Fibroblast of skin of right biceps (primary cell): ENCODE results near the gene GGT6.
"Not testable (repeated sequence)": the region's sequence is repeated elsewhere in the genome, so short reads cannot be mapped to it uniquely, and the experiment has no call there.

Experiments used
- DNase-seq: peaks from one replicate; pipeline ENCODE4 v3.0.0-alpha.2; 2013

The GGT6 gene

GRCh38 chr17:4590981-4591453 lies 30.6 kb upstream of the GGT6 start:
- DNase-seq: no peak

- DNase-seq: not testable (repeated sequence)
These were observed 29.7 kb upstream of the GGT6 start for GRCh38 chr17:4590042-4590441.

GRCh38 chr17:4588898-4589625 lies 28.7 kb upstream of the GGT6 start:
- no peak for DNase-seq

DNA sequence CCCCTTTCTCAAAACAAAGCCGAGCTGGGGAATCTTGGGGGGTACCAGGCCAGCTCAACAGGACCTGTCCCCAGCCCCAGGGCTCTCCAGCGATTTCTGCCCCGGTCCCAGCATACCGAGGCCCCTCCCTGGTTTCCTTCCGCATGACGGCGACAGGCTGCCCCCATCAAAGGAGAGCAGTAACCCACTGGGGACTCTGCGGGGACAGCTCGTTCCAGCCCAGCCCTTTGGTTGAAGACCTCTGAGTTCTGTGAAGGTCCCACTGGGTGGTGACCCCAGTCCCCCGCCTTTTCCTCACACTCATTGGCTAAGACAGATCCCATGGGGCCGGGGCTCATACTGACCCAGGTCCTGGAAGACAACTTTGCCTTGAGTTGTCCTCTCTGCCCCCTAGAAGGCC lies 28.0 kb upstream of the GGT6 start:
- no peak for DNase-seq

- DNase-seq: no peak
These were observed 27.4 kb upstream of the GGT6 start for GRCh38 chr17:4587803-4588202.

GRCh38 chr17:4587195-4587594 lies 26.8 kb upstream of the GGT6 start:
- DNase-seq: no peak

DNA sequence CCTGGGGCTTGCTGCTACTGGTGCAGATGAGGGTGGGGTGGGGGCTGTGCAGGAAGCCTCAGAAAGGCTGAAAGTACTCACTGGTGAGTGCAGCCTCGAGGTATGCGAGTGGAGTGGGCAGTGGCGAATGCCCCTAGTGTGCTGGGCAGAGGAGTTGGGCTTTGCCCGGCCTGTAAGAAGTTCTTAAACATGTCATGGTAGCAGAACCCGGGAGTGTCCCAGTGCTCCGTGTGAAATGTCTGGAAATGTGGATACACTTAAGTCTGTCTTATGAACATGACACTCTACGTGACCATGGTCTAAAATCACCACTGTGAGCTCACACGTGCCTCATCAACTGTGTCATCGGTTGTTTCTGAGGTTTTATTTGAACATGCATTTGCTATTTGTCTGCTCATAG lies 25.7 kb upstream of the GGT6 start:
- no peak for DNase-seq

- DNase-seq: no peak
These were observed 25.2 kb upstream of the GGT6 start for GRCh38 chr17:4585638-4585994.

GRCh38 chr17:4584917-4585637 lies 24.7 kb upstream of the GGT6 start:
- DNase-seq: no peak

GRCh38 chr17:4584101-4584916 lies 23.9 kb upstream of the GGT6 start, which contains the start of gene SMTNL2:
Gene SMTNL2 (plus strand): TSS chr17:4584529. CDS start chr17:4584606, 77 bp downstream.
- no peak for DNase-seq

GRCh38 chr17:4583782-4584100 lies 23.4 kb upstream of the GGT6 start:
- DNase-seq: no peak

DNA sequence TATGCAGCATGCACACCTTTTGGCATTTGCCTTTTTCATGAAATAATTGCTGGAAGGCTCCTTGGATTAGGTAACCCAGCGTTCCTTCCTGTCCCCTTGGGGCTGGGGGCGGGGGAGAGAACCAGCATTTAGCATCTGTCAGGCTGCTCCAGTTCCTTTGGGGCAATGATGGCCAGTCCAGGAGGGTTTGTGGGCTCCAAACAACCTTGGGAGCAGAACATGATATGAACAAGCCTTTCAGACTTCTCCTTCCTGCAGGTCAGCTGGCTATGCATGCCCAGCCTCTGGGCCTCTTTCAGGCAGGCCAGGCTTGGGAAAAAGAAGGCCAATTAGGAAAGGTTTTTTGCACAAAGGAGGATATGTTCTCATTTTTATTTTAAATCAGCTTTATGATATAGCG lies 22.8 kb upstream of the GGT6 start:
- no peak for DNase-seq

GRCh38 chr17:4582691-4583090 lies 22.3 kb upstream of the GGT6 start:
- DNase-seq: no peak

DNA sequence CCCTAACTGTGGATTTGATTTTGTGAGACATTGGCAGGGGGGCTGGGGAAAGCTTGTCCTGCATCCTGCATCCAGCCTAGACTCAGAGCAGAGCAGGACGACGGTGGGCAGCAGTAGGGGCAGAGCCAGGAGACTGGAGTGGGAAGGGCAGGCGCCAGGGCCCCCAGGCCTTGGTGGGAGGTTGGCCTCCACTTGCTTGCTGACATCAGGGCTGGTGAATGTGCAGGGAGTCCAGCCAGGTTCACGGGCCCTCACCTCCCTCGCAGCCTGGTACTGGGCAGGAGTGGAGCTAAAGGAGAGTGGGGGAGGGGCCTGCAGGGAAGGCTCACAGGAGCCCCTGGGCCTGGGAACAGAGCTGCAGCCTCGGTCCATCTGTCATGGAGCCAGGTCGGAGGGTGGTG lies 21.7 kb upstream of the GGT6 start:
- DNase-seq: no peak

GRCh38 chr17:4580291-4580690 lies 19.9 kb upstream of the GGT6 start:
- no peak for DNase-seq

DNA sequence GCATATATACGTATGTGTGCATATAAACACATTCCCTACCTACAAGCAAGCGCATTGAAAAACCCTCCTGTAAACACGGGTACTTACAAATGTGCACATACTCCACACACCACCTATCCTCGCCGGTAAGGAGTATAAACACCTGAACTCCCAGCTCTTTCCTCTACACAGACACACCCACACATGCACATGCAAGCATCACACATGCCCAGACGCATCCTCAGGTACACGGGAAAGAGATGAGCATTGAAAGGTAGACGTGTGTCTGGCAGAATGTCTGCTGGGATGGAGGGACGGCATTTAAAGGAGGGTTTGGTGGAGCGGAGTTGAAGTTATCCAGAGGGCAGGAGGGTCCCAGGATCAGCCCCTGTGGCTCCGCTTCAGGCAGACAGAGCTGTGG lies 19.3 kb upstream of the GGT6 start:
- DNase-seq: no peak

- not testable (repeated sequence) for DNase-seq
These were observed 18.0 kb upstream of the GGT6 start for GRCh38 chr17:4578349-4578748.

DNA sequence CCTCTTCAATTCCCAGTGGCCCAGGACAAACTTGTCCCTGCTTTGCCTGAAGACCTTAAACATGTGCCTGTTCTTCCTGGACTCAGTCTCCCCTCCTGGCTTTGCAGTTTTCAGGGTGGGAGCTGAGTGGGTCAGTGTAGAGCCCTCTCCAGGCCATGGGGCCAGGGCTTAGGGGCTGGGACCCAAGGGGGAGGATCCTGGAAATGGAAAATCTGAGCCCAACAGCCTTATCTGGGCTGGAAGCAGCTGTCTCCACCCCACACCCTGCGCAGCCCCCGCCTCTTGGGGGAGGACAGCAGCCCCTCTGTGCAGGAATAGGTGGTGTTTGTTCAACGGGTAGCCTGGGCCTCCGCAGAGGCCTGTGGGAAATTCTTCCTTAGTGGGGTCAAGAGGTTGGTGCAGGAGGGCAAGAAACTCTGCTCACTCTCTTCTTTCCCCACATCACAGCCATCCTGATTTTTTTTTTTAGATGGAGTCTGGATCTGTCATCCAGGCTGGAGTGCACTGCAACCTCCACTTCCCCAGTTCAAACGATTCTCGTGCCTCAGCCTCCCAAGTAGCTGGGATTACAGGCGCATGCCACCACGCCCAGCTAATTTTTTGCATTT lies 17.1 kb upstream of the GGT6 start:
- no peak for DNase-seq

- no peak for DNase-seq
These were observed 16.4 kb upstream of the GGT6 start for GRCh38 chr17:4576729-4577322.

GRCh38 chr17:4576161-4576558 lies 15.8 kb upstream of the GGT6 start:
- DNase-seq: no peak

DNA sequence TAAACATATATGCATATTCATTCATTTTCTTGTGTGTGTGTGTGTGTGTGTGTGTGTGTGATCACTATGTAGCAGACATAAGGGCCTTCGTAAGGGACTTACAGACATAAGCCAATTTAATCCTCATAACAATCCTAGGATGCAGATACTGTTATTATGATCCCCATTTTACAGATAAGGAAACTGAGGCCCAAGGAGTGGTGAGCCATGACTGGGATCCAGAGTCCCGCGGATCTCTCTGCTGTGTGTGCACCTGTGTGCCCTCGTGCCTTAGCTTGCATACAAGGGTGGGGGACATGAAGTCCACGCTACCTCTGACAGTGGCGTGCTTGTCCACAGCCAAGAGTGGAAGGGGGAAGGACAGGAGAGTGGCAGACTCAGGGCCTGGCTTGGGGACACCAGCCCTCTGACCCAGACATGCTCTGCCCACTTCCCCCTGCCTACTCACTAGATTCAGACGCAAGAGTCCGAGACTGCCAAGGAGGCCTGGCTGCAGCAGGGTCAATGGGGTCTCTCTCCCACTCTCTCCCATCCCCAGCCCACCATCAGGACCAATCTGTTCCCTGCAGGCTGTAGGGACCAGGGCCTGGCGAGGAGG lies 14.2 kb upstream of the GGT6 start:
- DNase-seq: no peak

DNA sequence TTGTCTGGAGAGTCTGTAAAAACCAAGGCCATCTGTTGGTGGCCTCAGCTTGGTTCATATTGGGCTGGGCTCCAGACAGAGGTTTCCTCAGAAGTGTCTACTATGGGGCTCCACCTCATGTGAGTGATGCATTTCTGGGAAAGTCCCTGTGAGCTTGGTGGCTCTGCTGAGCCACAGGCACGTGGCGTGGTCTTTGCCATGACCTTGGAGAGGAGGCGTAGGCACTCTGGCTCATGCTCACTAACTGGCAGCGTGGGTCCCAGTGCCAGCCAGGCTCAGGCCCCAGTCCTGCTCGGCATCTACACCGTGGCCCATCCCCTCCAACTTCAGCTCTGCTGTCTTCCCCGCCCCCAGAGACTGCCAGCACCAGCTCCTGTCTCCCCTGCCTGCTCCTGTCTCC lies 13.3 kb upstream of the GGT6 start:
- DNase-seq: no peak

DNA sequence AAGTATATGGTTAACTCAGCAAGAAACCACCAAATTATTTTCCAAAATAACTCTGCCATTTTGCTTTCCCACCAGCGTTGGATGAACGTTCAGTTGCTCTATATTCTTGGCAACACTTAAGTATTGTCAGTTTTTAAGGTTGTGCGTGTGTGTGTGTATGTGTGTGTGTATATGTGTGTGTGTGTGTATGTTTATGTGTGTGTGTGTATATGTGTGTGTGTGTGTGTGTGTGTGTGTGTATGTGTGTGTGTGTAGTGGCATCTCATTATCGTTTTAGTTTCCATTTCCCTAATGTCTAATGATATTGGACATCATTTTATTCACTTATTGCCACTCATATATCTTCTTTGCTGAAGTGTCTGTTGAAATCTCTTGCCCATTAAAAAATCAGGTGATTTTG lies 12.7 kb upstream of the GGT6 start:
- no peak for DNase-seq
